Panc1 (cell line): ENCODE results near the gene SMAD3. TPM values are rescaled to one million over a fixed set of nuclear protein-coding genes. Genes with fewer than 3 reads are reported as not detected.

Experiments used
- ATAC-seq: fragments of 200-7000 bp; cut with Tn5 transposase; 2 replicates; pipeline ENCODE4 v1.9.1; 2020; ENCODE audit warnings: mild to moderate bottlenecking, moderate library complexity
- BruUV-seq: library from RNA; stranded (reverse); fragments of 400-500 nt; replicated peaks from 2 replicates; lab custom pipeline; 2021; lab: Mats Ljungman, UMichigan
- CTCF ChIA-PET: fragments of 300-600 bp; sonication (Branson Sonifier 250); formaldehyde crosslinking; loops from one replicate; lab custom pipeline; 2022; ENCODE audit warnings: antibody characterized with exemption; lab: Charles Lee
- POLR2A ChIA-PET: fragments of 300-600 bp; sonication (Branson Sonifier 250); formaldehyde crosslinking; loops from one replicate; lab custom pipeline; 2022; ENCODE audit warnings: antibody characterized with exemption; lab: Charles Lee
- DNase-seq: peaks from one replicate; pipeline ENCODE4 v3.0.0-alpha.2; 2010; ENCODE audit warnings: low read depth, low spot score
- H3K27ac ChIP-seq: 2 replicates; pipeline ENCODE4 v1.5.1; 2011; ENCODE audit warnings: mild to moderate bottlenecking, low read length, inconsistent platforms
- H3K27me3 ChIP-seq: fragments of 200-500 bp; sonication (Bioruptor generic); 2 replicates; pipeline ENCODE4 v1.6.0; 2014; ENCODE audit warnings: low read length, inconsistent platforms; ENCODE audit not compliant: control insufficient read depth, insufficient read depth
- H3K36me3 ChIP-seq: fragments of 200-500 bp; sonication (Bioruptor generic); 2 replicates; pipeline ENCODE4 v1.5.1; 2014; ENCODE audit warnings: inconsistent platforms, mild to moderate bottlenecking, low read length, moderate library complexity; ENCODE audit not compliant: control insufficient read depth, insufficient read depth
- H3K4me1 ChIP-seq: 2 replicates; pipeline ENCODE4 v1.5.1; 2011; ENCODE audit warnings: inconsistent platforms, mild to moderate bottlenecking, low read length, moderate library complexity; ENCODE audit not compliant: control insufficient read depth, insufficient read depth
- H3K4me3 ChIP-seq, 2 experiments: 2 replicates each; pipeline ENCODE4 v1.5.1; 2011 to 2012; ENCODE audit warnings: low read depth in 2 of 2, low read length in 2 of 2, mild to moderate bottlenecking in 2 of 2, inconsistent platforms in 1 of 2, moderate library complexity in 1 of 2
- H3K9me3 ChIP-seq: fragments of 200-500 bp; sonication (Bioruptor generic); 2 replicates; pipeline ENCODE4 v1.5.1; 2014; ENCODE audit warnings: low read depth, mild to moderate bottlenecking, inconsistent platforms, low read length, moderate library complexity; ENCODE audit not compliant: control insufficient read depth, insufficient read depth
- POLR2AphosphoS5 ChIP-seq: IDR thresholded peaks from 2 replicates; pipeline ENCODE4 v1.6.1; 2012; ENCODE audit warnings: mild to moderate bottlenecking, low read depth, low read length, moderate library complexity
- SIN3A ChIP-seq: IDR thresholded peaks from 2 replicates; pipeline ENCODE4 v1.6.1; 2012; ENCODE audit warnings: low read depth, mild to moderate bottlenecking, low read length, moderate library complexity, borderline replicate concordance; ENCODE audit not compliant: insufficient read depth
- TCF7L2 ChIP-seq: IDR thresholded peaks from 2 replicates; pipeline ENCODE4 v1.6.1; 2011; ENCODE audit warnings: mild to moderate bottlenecking, low read depth, low read length, inconsistent platforms
- in situ Hi-C: cut with HindIII; loops from 2 replicates; pipeline ENCODE4 v1.10.0; 2016; ENCODE audit warnings: low sequenced_read_pairs, low pct_unique_long_range_greater_than_20kb
- intact Hi-C: fragments of 100-400 bp; cut with micrococcal nuclease; formaldehyde crosslinking; loops from one replicate; pipeline ENCODE4 v1.10.0; 2022; ENCODE audit not compliant: unreplicated experiment
- total RNA-seq: library from RNA; stranded (reverse); gene quantifications from one replicate; pipeline ENCODE4 v1.2.1, GENCODE V29; 2021; ENCODE audit not compliant: unreplicated experiment
- TF ChIP-seq, protein P1 (sequence below): fragments of 450-650 bp; IDR thresholded peaks from 2 replicates; pipeline ENCODE4 v1.5.1; 2017; ENCODE audit warnings: mild to moderate bottlenecking
- TF ChIP-seq, protein P2 (sequence below), 2 experiments: IDR thresholded peaks; 2 replicates each; pipeline ENCODE4 v1.6.1; 2011 to 2012; ENCODE audit warnings: low read depth in 2 of 2, control low read depth in 1 of 2, low read length in 1 of 2, mild to moderate bottlenecking in 1 of 2, moderate library complexity in 1 of 2; ENCODE audit not compliant: insufficient read depth in 1 of 2

The SMAD3 gene
- total RNA-seq, 1 experiment from 2014 or later = 394 TPM

GRCh38 chr15:67062369-67062985, 2.9 kb upstream of the SMAD3 start (continued):
- no peak for TF ChIP-seq POLR2AphosphoS5

DNA sequence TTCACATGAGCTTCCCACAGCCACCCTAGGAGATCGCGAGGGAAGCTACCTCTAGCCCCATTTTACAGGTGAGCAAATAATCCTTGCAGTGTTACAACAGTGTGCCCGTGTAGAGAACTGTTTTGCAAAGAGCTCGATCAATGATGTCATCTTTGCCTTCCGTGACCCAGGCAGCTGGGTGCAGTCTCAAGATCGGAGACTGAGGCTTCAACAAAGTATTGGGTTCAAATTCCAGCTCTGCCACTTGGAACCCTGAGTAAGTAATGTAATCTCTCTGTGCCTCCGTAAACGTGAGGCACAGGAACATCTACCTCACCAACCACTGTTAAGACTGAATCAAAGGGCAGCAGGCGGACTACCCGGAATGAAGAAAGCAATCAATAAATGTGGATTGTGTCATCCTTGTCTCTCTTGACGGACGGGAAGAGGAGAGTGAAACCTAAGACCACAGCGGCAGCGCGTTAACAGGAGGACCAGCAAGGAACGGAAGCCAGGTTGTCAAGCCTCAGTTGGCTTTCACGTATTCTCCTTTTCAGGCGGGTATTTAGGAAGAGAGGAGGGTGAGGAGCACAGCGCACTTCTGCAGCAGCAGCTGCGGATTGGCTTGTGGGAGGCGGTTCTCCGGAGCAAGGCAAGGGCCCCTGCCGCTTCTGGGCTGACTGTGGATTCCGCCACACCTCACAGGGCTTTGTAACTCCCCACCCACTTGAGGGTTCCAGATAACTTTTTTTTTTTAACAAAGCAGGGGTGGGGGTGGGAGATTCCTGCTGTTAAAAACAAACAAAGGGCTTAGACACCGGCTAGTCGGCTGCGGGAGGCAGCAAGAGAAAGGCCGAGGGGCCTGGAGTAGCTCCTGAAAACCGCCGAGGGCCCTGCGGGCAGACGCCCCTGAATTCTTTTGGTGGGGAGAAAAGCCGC, 1.5 kb upstream of the SMAD3 start:
- peak overlapping the region; percentile 67 to 93 for H3K4me3 ChIP-seq
- no peaks in the 10 kb centered on the region for H3K9me3 ChIP-seq
- H3K27ac ChIP-seq = peak overlapping the region; percentile 100
- in situ Hi-C loops = no loop called here
- peak; percentile 5; the same call in 1 of the 2 replicates for ATAC-seq
- intact Hi-C loops = loop anchor here (2.0 kb wide), 1 partner anchor 117 kb away; no protein-coding TSS in a partner anchor
- no TSS peak for BruUV-seq
- H3K36me3 ChIP-seq = peaks cover 12% of the 10 kb centered on the region
- ChIA-PET CTCF (interaction anchor here (0.8 kb wide), 1 partner anchor 14 kb away, joined by 3 read pairs; no protein-coding TSS in a partner anchor), POLR2A (interaction anchor here (0.6 to 0.7 kb wide), 2 partner anchors 45 to 46 kb away, joined by 3 read pairs; no protein-coding TSS in a partner anchor)
- TF ChIP-seq, protein P1, sequence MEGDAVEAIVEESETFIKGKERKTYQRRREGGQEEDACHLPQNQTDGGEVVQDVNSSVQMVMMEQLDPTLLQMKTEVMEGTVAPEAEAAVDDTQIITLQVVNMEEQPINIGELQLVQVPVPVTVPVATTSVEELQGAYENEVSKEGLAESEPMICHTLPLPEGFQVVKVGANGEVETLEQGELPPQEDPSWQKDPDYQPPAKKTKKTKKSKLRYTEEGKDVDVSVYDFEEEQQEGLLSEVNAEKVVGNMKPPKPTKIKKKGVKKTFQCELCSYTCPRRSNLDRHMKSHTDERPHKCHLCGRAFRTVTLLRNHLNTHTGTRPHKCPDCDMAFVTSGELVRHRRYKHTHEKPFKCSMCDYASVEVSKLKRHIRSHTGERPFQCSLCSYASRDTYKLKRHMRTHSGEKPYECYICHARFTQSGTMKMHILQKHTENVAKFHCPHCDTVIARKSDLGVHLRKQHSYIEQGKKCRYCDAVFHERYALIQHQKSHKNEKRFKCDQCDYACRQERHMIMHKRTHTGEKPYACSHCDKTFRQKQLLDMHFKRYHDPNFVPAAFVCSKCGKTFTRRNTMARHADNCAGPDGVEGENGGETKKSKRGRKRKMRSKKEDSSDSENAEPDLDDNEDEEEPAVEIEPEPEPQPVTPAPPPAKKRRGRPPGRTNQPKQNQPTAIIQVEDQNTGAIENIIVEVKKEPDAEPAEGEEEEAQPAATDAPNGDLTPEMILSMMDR = no peak
- TF ChIP-seq SIN3A = 0 out of 2 replicates have a peak, but pooled peaks have one; percentile 62
- TF ChIP-seq, protein P2, sequence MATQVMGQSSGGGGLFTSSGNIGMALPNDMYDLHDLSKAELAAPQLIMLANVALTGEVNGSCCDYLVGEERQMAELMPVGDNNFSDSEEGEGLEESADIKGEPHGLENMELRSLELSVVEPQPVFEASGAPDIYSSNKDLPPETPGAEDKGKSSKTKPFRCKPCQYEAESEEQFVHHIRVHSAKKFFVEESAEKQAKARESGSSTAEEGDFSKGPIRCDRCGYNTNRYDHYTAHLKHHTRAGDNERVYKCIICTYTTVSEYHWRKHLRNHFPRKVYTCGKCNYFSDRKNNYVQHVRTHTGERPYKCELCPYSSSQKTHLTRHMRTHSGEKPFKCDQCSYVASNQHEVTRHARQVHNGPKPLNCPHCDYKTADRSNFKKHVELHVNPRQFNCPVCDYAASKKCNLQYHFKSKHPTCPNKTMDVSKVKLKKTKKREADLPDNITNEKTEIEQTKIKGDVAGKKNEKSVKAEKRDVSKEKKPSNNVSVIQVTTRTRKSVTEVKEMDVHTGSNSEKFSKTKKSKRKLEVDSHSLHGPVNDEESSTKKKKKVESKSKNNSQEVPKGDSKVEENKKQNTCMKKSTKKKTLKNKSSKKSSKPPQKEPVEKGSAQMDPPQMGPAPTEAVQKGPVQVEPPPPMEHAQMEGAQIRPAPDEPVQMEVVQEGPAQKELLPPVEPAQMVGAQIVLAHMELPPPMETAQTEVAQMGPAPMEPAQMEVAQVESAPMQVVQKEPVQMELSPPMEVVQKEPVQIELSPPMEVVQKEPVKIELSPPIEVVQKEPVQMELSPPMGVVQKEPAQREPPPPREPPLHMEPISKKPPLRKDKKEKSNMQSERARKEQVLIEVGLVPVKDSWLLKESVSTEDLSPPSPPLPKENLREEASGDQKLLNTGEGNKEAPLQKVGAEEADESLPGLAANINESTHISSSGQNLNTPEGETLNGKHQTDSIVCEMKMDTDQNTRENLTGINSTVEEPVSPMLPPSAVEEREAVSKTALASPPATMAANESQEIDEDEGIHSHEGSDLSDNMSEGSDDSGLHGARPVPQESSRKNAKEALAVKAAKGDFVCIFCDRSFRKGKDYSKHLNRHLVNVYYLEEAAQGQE (IDR thresholded peaks at IDR 0.05; ENCODE audit: insufficient read depth in 1 of 2, low read depth in 2 of 2, low read length in 1 of 2) = no peak
- no peak; the same call in 1 of the 2 replicates for TF ChIP-seq TCF7L2
- peak; percentile 43 for TF ChIP-seq POLR2AphosphoS5
- DNase-seq = no peak
- H3K4me1 ChIP-seq = peaks cover 38% of the 10 kb centered on the region
- no peaks in the 10 kb centered on the region for H3K27me3 ChIP-seq
